ENCODE results near the gene NXPH3. TPM values are rescaled to one million over a fixed set of nuclear protein-coding genes. Genes with fewer than 3 reads are reported as not detected.
A peak's percentile ranks its signal among the peaks of the same experiment; 100 is the strongest.

NXPH3 gene
- total RNA-seq, 1 experiment from 2014 or later = 0.10 TPM

GRCh38 chr17:49548506-49549310 is 27.0 kb upstream of the NXPH3 start:
- no TSS peak for BruUV-seq (replicated peaks)
- TF ChIP-seq ATF3 (IDR thresholded peaks at IDR 0.05) (no peak), TCF7L2 (IDR thresholded peaks at IDR 0.05; ENCODE audit: borderline replicate concordance, extremely low read depth, insufficient read depth, insufficient read length) (no peak), ZNF274 (IDR thresholded peaks at IDR 0.05; ENCODE audit: low read depth, low read length) (no peak), EGR1 (IDR thresholded peaks at IDR 0.05; ENCODE audit: low read depth) (no peak), CEBPB (IDR thresholded peaks at IDR 0.05; ENCODE audit: low read depth) (no peak), CTCF (IDR thresholded peaks at IDR 0.05 in 2 of 3, conservative IDR thresholded peaks at IDR 0.05 in 1 of 3; ENCODE audit: borderline replicate concordance in 1 of 3, insufficient read depth in 1 of 3, low read depth in 2 of 3, low read length in 2 of 3) (peak; percentile 86 to 96 (median 91)), RAD21 (IDR thresholded peaks at IDR 0.05; ENCODE audit: low read depth) (peak; percentile 97), SIN3A (IDR thresholded peaks at IDR 0.05; ENCODE audit: low read depth) (no peak)
- TF ChIP-seq, protein P1, sequence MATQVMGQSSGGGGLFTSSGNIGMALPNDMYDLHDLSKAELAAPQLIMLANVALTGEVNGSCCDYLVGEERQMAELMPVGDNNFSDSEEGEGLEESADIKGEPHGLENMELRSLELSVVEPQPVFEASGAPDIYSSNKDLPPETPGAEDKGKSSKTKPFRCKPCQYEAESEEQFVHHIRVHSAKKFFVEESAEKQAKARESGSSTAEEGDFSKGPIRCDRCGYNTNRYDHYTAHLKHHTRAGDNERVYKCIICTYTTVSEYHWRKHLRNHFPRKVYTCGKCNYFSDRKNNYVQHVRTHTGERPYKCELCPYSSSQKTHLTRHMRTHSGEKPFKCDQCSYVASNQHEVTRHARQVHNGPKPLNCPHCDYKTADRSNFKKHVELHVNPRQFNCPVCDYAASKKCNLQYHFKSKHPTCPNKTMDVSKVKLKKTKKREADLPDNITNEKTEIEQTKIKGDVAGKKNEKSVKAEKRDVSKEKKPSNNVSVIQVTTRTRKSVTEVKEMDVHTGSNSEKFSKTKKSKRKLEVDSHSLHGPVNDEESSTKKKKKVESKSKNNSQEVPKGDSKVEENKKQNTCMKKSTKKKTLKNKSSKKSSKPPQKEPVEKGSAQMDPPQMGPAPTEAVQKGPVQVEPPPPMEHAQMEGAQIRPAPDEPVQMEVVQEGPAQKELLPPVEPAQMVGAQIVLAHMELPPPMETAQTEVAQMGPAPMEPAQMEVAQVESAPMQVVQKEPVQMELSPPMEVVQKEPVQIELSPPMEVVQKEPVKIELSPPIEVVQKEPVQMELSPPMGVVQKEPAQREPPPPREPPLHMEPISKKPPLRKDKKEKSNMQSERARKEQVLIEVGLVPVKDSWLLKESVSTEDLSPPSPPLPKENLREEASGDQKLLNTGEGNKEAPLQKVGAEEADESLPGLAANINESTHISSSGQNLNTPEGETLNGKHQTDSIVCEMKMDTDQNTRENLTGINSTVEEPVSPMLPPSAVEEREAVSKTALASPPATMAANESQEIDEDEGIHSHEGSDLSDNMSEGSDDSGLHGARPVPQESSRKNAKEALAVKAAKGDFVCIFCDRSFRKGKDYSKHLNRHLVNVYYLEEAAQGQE (IDR thresholded peaks at IDR 0.05; ENCODE audit: low read depth) = no peak
- peak; percentile 27 for DNase-seq (ENCODE audit: low read depth, low spot score)

More at GRCh38 chr17:49548506-49549310, 27.0 kb upstream of the NXPH3 start:
- Histone ChIP-seq H3K27ac (ENCODE audit: low read depth, low read length) (no peak overlapping the region), H3K36me3 (ENCODE audit: control insufficient read depth in 1 of 2, insufficient read depth in 2 of 2, low read length in 2 of 2) (no peaks in the 10 kb centered on the region), H2AFZ (ENCODE audit: low read depth, low read length, poor library complexity, severe bottlenecking) (no peak overlapping the region), H3K4me1 (ENCODE audit: control insufficient read depth in 1 of 2, insufficient read depth in 2 of 2, low read length in 2 of 2) (no peaks in the 10 kb centered on the region), H3K9me3 (ENCODE audit: control insufficient read depth in 1 of 2, insufficient read depth in 1 of 2, low read depth in 1 of 2, low read length in 2 of 2) (no peaks in the 10 kb centered on the region; a peak in 1 of 4 replicates), H4K20me1 (ENCODE audit: insufficient read depth) (no peaks in the 10 kb centered on the region), H3K4me2 (ENCODE audit: low read length) (no peak overlapping the region), H3K27me3 (ENCODE audit: insufficient read depth, low read length) (no peaks in the 10 kb centered on the region), H3K79me2 (ENCODE audit: insufficient read depth, low read length) (no peaks in the 10 kb centered on the region), H3K9me2 (ENCODE audit: insufficient read depth) (no peaks in the 10 kb centered on the region), H3K9ac (ENCODE audit: low read length) (no peak overlapping the region), H3K4me3 (replicated peaks in 1 of 2; ENCODE audit: low read depth in 1 of 2, low read length in 2 of 2) (no peak overlapping the region)
- peak; percentile 88 for ATAC-seq
- ChIA-PET CTCF (interaction anchor here (1.1 to 1.5 kb wide), 5 partner anchors 52 to 234 kb away, joined by 3 to 5 read pairs (median 3); partner anchors contain the start of gene PHB1), POLR2A (no interaction called here), RAD21 (ENCODE audit: low non-redundant PET in 1 of 2, low total read pairs in 2 of 2, uncharacterized antibody in 2 of 2, unreplicated experiment in 2 of 2) (interaction anchor here in 1 of 2 experiments (0.6 kb wide), 1 partner anchor 58 kb away, joined by 4 read pairs; no protein-coding TSS in a partner anchor)
- intact Hi-C loops (cut with micrococcal nuclease) = loop anchor here (1.0 to 2.0 kb wide), 4 partner anchors 54 to 233 kb away; partner anchors contain the start of gene NGFR

Measured in HCT116 (cell line).